Naive B cell (primary cell): ENCODE results near the gene SPRN. TPM values are rescaled to one million over a fixed set of nuclear protein-coding genes. Genes with fewer than 3 reads are reported as not detected.
"Not testable (repeated sequence)": the region's sequence is repeated elsewhere in the genome, so short reads cannot be mapped to it uniquely, and the experiment has no call there.

Experiments
- ATAC-seq, 2 donors: fragments of 150-1000 bp; cut with Tn5 transposase; 2 replicates each; pipeline ENCODE4 v1.10.0; 2021; ENCODE audit warnings: low read depth in 2 of 2, mild to moderate bottlenecking in 2 of 2, moderate library complexity in 2 of 2
- DNase-seq: peaks from one replicate; pipeline ENCODE4 v3.0.0; 2022
- H3K27ac Mint-ChIP-seq, 6 donors: one replicate each; pipeline ENCODE4 v1.8.0; 2020 to 2022; ENCODE audit warnings: mild to moderate bottlenecking in 6 of 6, mixed read lengths in 6 of 6, moderate library complexity in 5 of 6, inconsistent platforms in 2 of 6
- H3K27me3 Mint-ChIP-seq, 3 donors: one replicate each; pipeline ENCODE4 v1.8.0; 2021 to 2022; ENCODE audit warnings: mixed read lengths in 3 of 3, mild to moderate bottlenecking in 1 of 3
- H3K36me3 Mint-ChIP-seq, 2 donors: one replicate each; pipeline ENCODE4 v1.8.0; 2020 to 2022; ENCODE audit warnings: mixed read lengths in 2 of 2, inconsistent platforms in 1 of 2, mild to moderate bottlenecking in 1 of 2
- H3K4me1 Mint-ChIP-seq, 3 donors: one replicate each; pipeline ENCODE4 v1.8.0; 2020 to 2022; ENCODE audit warnings: mixed read lengths in 3 of 3, inconsistent platforms in 1 of 3, mild to moderate bottlenecking in 1 of 3, moderate library complexity in 1 of 3
- H3K4me3 Mint-ChIP-seq, 8 donors: one replicate each; pipeline ENCODE4 v1.8.0; 2020 to 2022; ENCODE audit warnings: mild to moderate bottlenecking in 8 of 8, mixed read lengths in 8 of 8, moderate library complexity in 8 of 8, inconsistent platforms in 2 of 8
- H3K9me3 Mint-ChIP-seq, 7 donors: one replicate each; pipeline ENCODE4 v1.8.0; 2020 to 2022; ENCODE audit warnings: mixed read lengths in 7 of 7, mild to moderate bottlenecking in 5 of 7, inconsistent platforms in 2 of 7, moderate library complexity in 1 of 7
- polyA plus RNA-seq, 6 donors: library from polyadenylated mRNA; unstranded; fragments of 300-500 nt; fragmentation: Illumina TruSeq; gene quantifications; one replicate each; pipeline ENCODE4 v1.2.3, GENCODE V29; 2021; ENCODE audit warnings: low read depth in 6 of 6

SPRN gene
- polyA plus RNA-seq, 6 donors from 2014 or later = 0.28 to 0.68 (median 0.39) TPM; not detected in 1

GRCh38 chr10:133391249-133391635 lies 33.2 kb downstream of the SPRN start:
- Mint-ChIP-seq H3K9me3 (no peaks in the 10 kb centered on the region), H3K27me3 (no peaks in the 10 kb centered on the region), H3K36me3 (no peaks in the 10 kb centered on the region), H3K4me1 (peaks cover 37 to 79% (median 65%) of the 10 kb centered on the region in 3 donors), H3K27ac (peak overlapping the region; percentile 38 to 97 (median 90)), H3K4me3 (peak overlapping the region; percentile 80 to 95 (median 88))
- ATAC-seq (no peak), DNase-seq (no peak)

GRCh38 chr10:133390597-133391248 lies 33.7 kb downstream of the SPRN start:
- H3K4me3 Mint-ChIP-seq = peak overlapping the region; percentile 80 to 95 (median 88)
- peak overlapping the region; percentile 39 to 97 (median 82) for H3K27ac Mint-ChIP-seq
- no peaks in the 10 kb centered on the region for H3K9me3 Mint-ChIP-seq
- ATAC-seq (no peak), DNase-seq (no peak)
- no peaks in the 10 kb centered on the region for H3K36me3 Mint-ChIP-seq
- no peaks in the 10 kb centered on the region for H3K27me3 Mint-ChIP-seq
- H3K4me1 Mint-ChIP-seq = peaks cover 37 to 79% (median 67%) of the 10 kb centered on the region in 3 donors

GRCh38 chr10:133388973-133389818 lies 35.2 kb downstream of the SPRN start:
- DNase-seq (peak; percentile 90), ATAC-seq (peak; percentile 90 to 92)
- Mint-ChIP-seq H3K27ac (peak overlapping the region; percentile 86 to 97 (median 94)), H3K4me1 (peaks cover 28 to 73% (median 53%) of the 10 kb centered on the region in 3 donors), H3K27me3 (no peaks in the 10 kb centered on the region), H3K4me3 (peak overlapping the region; percentile 82 to 98 (median 92)), H3K36me3 (no peaks in the 10 kb centered on the region), H3K9me3 (no peaks in the 10 kb centered on the region)

GRCh38 chr10:133388236-133388972 lies 36.0 kb downstream of the SPRN start:
- Mint-ChIP-seq H3K27ac (peak overlapping the region; percentile 86 to 97 (median 94)), H3K9me3 (no peaks in the 10 kb centered on the region), H3K4me1 (peaks cover 28 to 75% (median 53%) of the 10 kb centered on the region in 3 donors), H3K4me3 (peak overlapping the region; percentile 82 to 98 (median 92)), H3K27me3 (no peaks in the 10 kb centered on the region), H3K36me3 (no peaks in the 10 kb centered on the region)
- DNase-seq (no peak), ATAC-seq (no peak)

DNA sequence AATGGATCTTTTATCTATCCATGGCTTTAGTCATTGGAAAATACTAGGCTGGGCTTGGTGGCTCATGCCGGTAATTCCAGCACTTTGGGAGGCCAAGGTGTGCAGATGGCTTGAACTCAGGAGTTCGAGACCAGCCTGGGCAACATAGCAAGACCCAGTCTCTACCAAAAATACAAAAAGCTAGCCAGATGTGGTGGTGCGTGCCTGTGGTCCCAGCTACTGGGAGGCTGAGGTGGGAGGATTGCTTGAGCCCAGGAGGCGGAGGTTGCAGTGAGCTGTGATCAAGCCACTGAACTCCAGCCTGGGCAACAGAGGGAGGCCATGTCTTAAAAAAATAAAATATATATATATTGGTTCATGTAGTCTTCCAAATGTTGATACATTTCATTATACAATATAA lies 37.5 kb downstream of the SPRN start:
- H3K4me3 Mint-ChIP-seq = peak overlapping the region in 1 of 8 donors; percentile 56
- not testable (repeated sequence) for ATAC-seq, H3K27me3 Mint-ChIP-seq, H3K9me3 Mint-ChIP-seq, H3K36me3 Mint-ChIP-seq, DNase-seq, H3K27ac Mint-ChIP-seq
- H3K4me1 Mint-ChIP-seq = peaks cover 28 to 64% (median 48%) of the 10 kb centered on the region in 3 donors

DNA sequence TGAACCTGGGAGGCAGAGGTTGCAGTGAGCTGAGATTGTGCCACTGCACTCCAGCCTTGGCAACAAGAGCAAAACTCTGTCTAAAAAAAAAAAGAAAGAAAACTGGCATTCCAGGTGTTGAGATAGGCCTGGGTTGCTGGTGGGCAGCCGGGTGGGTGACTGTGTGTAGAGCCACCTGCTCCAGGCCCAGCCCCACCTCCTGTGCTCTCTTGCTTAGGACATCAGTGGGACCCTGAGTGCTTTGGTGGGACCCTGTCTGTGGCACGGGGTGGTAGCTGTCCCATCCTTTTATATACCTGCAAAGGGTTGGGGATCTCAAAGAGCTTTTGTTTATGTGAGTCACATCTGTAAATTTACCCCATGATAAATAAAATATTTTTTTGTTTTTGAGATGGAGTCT lies 39.2 kb downstream of the SPRN start:
- H3K27ac Mint-ChIP-seq = no peak overlapping the region
- H3K27me3 Mint-ChIP-seq = no peaks in the 10 kb centered on the region
- H3K4me3 Mint-ChIP-seq = no peak overlapping the region
- DNase-seq (no peak), ATAC-seq (no peak)
- H3K4me1 Mint-ChIP-seq = peaks cover 27 to 64% (median 48%) of the 10 kb centered on the region in 3 donors
- H3K36me3 Mint-ChIP-seq = peaks cover 0 to 4% of the 10 kb centered on the region in 2 donors
- H3K9me3 Mint-ChIP-seq = no peaks in the 10 kb centered on the region

DNA sequence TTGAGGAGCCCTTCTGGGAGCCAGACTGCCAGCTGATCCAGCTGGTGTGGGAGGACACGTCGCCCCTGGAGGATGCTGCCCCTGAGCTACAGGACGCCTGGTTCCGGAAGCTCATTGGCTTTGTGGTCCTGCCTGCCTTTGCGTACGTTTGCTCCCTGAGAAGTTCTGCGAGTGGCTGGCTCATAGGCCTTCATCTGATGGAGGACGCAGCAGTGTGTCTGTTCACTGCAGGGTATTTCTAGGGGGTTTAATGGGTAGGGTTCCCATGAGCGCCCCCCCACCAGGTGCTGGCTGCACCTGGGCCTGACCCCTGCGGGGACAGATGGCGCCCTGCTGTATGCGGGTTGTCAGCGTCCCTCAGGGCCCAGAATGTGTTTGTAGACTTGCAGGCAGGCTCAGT lies 40.4 kb downstream of the SPRN start:
- no peak for DNase-seq
- peaks cover 0 to 4% of the 10 kb centered on the region in 2 donors for H3K36me3 Mint-ChIP-seq
- no peak for ATAC-seq
- H3K27ac Mint-ChIP-seq = no peak overlapping the region
- no peaks in the 10 kb centered on the region for H3K27me3 Mint-ChIP-seq
- H3K4me1 Mint-ChIP-seq = peaks cover 31 to 61% (median 51%) of the 10 kb centered on the region in 3 donors
- H3K9me3 Mint-ChIP-seq = no peaks in the 10 kb centered on the region
- H3K4me3 Mint-ChIP-seq = no peak overlapping the region

- ATAC-seq (no peak), DNase-seq (no peak)
- peaks cover 26 to 56% (median 45%) of the 10 kb centered on the region in 3 donors for H3K4me1 Mint-ChIP-seq
- no peaks in the 10 kb centered on the region for H3K9me3 Mint-ChIP-seq
- peak overlapping the region in 1 of 8 donors; percentile 15 for H3K4me3 Mint-ChIP-seq
- no peaks in the 10 kb centered on the region for H3K27me3 Mint-ChIP-seq
- peaks cover 0 to 4% of the 10 kb centered on the region in 2 donors for H3K36me3 Mint-ChIP-seq
- H3K27ac Mint-ChIP-seq = peak overlapping the region in 1 of 6 donors; percentile 29
Observed at GRCh38 chr10:133383551-133383950, 40.9 kb downstream of the SPRN start.

- H3K36me3 Mint-ChIP-seq = peaks cover 0 to 4% of the 10 kb centered on the region in 2 donors
- H3K27me3 Mint-ChIP-seq = no peaks in the 10 kb centered on the region
- peak overlapping the region; percentile 81 to 91 (median 85) for H3K4me3 Mint-ChIP-seq
- H3K27ac Mint-ChIP-seq = peak overlapping the region in 1 of 6 donors; percentile 38
- H3K9me3 Mint-ChIP-seq = no peaks in the 10 kb centered on the region
- peaks cover 21 to 40% (median 39%) of the 10 kb centered on the region in 3 donors for H3K4me1 Mint-ChIP-seq
- ATAC-seq = no peak
- no peak for DNase-seq
Observed at GRCh38 chr10:133381036-133381435, 43.4 kb downstream of the SPRN start.

- no peaks in the 10 kb centered on the region for H3K27me3 Mint-ChIP-seq
- H3K27ac Mint-ChIP-seq = peak overlapping the region in 5 of 6 donors; percentile 10 to 84 (median 66)
- H3K36me3 Mint-ChIP-seq = peaks cover 0 to 4% of the 10 kb centered on the region in 2 donors
- ATAC-seq = no peak
- no peak for DNase-seq
- H3K9me3 Mint-ChIP-seq = no peaks in the 10 kb centered on the region
- H3K4me3 Mint-ChIP-seq = peak overlapping the region; percentile 81 to 91 (median 85)
- peaks cover 21 to 41% (median 39%) of the 10 kb centered on the region in 3 donors for H3K4me1 Mint-ChIP-seq
Observed at GRCh38 chr10:133379801-133380666, 44.4 kb downstream of the SPRN start.

- ATAC-seq (peak; percentile 71 to 78), DNase-seq (peak; percentile 68)
- H3K9me3 Mint-ChIP-seq = no peaks in the 10 kb centered on the region
- H3K27ac Mint-ChIP-seq = peak within 1 kb of the TSS; percentile 32 to 84 (median 75)
- peak within 1 kb of the TSS; percentile 81 to 95 (median 86) for H3K4me3 Mint-ChIP-seq
- no peaks in the 10 kb centered on the region for H3K27me3 Mint-ChIP-seq
- peaks cover 0 to 4% of the 10 kb centered on the region in 2 donors for H3K36me3 Mint-ChIP-seq
- peaks cover 21 to 46% (median 39%) of the 10 kb centered on the region in 3 donors for H3K4me1 Mint-ChIP-seq
Observed at GRCh38 chr10:133379152-133379800, 45.1 kb downstream of the SPRN start, which contains the start of gene PAOX. Gene PAOX (plus strand): TSS chr10:133379262. CDS start chr10:133379317, 55 bp downstream.
